Gastroesophageal sphincter (tissue), 3 donors: ENCODE measurements around the gene KCNQ1OT1.

Source experiments
- EP300 ChIP-seq: sonication (generic); formaldehyde crosslinking; IDR thresholded peaks from one replicate; pipeline ENCODE4 v1.6.1; 2017; ENCODE audit warnings: antibody characterized with exemption, mild to moderate bottlenecking
- POLR2A ChIP-seq, 2 donors: fragments of 450-650 bp; IDR thresholded peaks; one replicate each; pipeline ENCODE4 v1.6.1; 2017; ENCODE audit warnings: antibody characterized with exemption in 2 of 2, mild to moderate bottlenecking in 2 of 2, moderate library complexity in 1 of 2
- POLR2AphosphoS5 ChIP-seq: sonication (generic); formaldehyde crosslinking; IDR thresholded peaks from one replicate; pipeline ENCODE4 v1.6.1; 2017; ENCODE audit warnings: antibody characterized with exemption
- TF ChIP-seq, protein P1 (sequence below), 4 experiments: fragments of 200-600 bp in 2 of 4; fragments of 450-650 bp in 2 of 4; sonication (generic) in 1 of 4; IDR thresholded peaks; one replicate each; pipeline ENCODE4 v1.5.1; 2017 to 2019; ENCODE audit warnings: antibody characterized with exemption in 4 of 4, mild to moderate bottlenecking in 2 of 4, moderate library complexity in 2 of 4

DNA sequence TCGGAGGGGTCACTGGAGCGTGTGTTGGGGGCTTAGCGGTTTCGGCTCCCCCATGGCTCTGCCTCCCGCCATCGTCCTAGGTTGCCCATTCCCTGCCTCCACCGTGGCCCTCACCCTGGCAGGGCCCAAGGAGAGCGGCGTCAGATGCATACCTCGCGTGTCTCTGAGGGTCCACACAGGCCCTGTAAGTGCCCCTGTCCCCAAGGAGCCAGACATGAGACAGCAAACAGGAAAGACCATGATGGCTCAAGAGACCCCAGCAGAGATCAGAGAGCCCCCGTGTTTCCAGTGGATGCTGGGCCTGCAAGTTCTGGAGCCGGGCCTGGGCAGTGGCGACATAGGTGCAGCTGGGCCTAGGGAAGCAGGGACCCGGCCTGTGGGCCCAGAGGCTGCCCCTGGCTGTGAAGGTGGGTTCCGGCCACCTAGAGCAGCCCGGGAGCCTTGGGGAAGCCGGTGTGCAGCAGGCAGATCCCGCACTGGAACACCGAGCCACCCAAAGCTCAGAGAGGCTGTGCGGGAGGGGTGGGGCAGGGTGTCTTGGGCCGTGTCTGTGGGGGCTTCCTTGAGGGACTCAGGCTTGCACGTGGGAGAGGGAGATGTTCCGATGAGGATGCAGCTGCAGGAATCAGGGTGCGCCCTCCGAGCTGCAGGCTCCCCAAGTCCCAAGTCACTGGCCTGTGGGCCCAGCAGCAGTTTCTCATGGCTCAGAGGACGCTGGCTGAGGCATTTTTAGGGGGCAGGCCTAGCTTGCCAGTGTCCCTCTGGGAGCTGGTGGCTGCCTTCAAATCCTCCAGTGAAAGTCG, 126.4 kb downstream of the KCNQ1OT1 start:
- TF ChIP-seq, protein P1, sequence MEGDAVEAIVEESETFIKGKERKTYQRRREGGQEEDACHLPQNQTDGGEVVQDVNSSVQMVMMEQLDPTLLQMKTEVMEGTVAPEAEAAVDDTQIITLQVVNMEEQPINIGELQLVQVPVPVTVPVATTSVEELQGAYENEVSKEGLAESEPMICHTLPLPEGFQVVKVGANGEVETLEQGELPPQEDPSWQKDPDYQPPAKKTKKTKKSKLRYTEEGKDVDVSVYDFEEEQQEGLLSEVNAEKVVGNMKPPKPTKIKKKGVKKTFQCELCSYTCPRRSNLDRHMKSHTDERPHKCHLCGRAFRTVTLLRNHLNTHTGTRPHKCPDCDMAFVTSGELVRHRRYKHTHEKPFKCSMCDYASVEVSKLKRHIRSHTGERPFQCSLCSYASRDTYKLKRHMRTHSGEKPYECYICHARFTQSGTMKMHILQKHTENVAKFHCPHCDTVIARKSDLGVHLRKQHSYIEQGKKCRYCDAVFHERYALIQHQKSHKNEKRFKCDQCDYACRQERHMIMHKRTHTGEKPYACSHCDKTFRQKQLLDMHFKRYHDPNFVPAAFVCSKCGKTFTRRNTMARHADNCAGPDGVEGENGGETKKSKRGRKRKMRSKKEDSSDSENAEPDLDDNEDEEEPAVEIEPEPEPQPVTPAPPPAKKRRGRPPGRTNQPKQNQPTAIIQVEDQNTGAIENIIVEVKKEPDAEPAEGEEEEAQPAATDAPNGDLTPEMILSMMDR (IDR thresholded peaks at IDR 0.05) = no peak
- TF ChIP-seq POLR2A (IDR thresholded peaks at IDR 0.05) = no peak
- no peak for TF ChIP-seq POLR2AphosphoS5
- TF ChIP-seq EP300 = no peak
